IMR-90 (cell line): Measurements from ENCODE around the gene LTBP4. TPM values are rescaled to one million over a fixed set of nuclear protein-coding genes. Genes with fewer than 3 reads are reported as not detected.

Source experiments
- ATAC-seq: fragments of 200-7000 bp; cut with Tn5 transposase; 2 replicates; pipeline ENCODE4 v1.9.1; 2020; ENCODE audit warnings: low read depth, mild to moderate bottlenecking, moderate library complexity
- BruUV-seq: library from RNA; stranded (reverse); fragments of 400-500 nt; replicated peaks from 2 replicates; lab custom pipeline; 2021; lab: Mats Ljungman, UMichigan
- CTCF ChIA-PET: fragments of 300-600 bp; formaldehyde crosslinking; extraction: SDS; loops from one replicate; lab custom pipeline; 2021; ENCODE audit warnings: antibody characterized with exemption; lab: Yijun Ruan, JAX
- POLR2A ChIA-PET: fragments of 300-600 bp; sonication (Branson Sonifier 250); formaldehyde crosslinking; loops from one replicate; lab custom pipeline; 2022; ENCODE audit warnings: antibody characterized with exemption; ENCODE audit not compliant: unreplicated experiment; lab: Charles Lee
- DNase-seq: peaks from one replicate; pipeline ENCODE4 v3.0.0; 2013
- H2AFZ ChIP-seq: replicated peaks from 2 replicates; pipeline ENCODE3; 2013; ENCODE audit warnings: low read length, mild to moderate bottlenecking; ENCODE audit not compliant: poor library complexity
- H2AK5ac ChIP-seq: 2 replicates; pipeline ENCODE4 v1.6.1; 2013; ENCODE audit warnings: low read depth, low read length, inconsistent platforms
- H2AK9ac ChIP-seq: replicated peaks from 2 replicates; pipeline ENCODE3; 2013; ENCODE audit warnings: mild to moderate bottlenecking, low read depth, low read length, moderate library complexity; ENCODE audit not compliant: poor library complexity
- H2BK120ac ChIP-seq: 2 replicates; pipeline ENCODE4 v1.6.1; 2013; ENCODE audit warnings: low read depth, low read length, inconsistent platforms
- H2BK15ac ChIP-seq: 3 replicates; pipeline ENCODE4 v1.6.1; 2013; ENCODE audit warnings: low read depth, low read length, inconsistent platforms
- H2BK20ac ChIP-seq: 2 replicates; pipeline ENCODE4 v1.6.1; 2013; ENCODE audit warnings: low read depth, mild to moderate bottlenecking, inconsistent platforms, low read length, moderate library complexity
- H2BK5ac ChIP-seq: 2 replicates; pipeline ENCODE4 v1.6.1; 2013; ENCODE audit warnings: mild to moderate bottlenecking, low read depth, low read length, inconsistent platforms; ENCODE audit not compliant: poor library complexity, severe bottlenecking
- H3K14ac ChIP-seq: replicated peaks from 2 replicates; pipeline ENCODE4 v1.6.1; 2013; ENCODE audit warnings: low read depth, low read length, inconsistent platforms
- H3K18ac ChIP-seq: 2 replicates; pipeline ENCODE4 v1.6.1; 2013; ENCODE audit warnings: low read depth, low read length, control low read depth
- H3K23ac ChIP-seq: 2 replicates; pipeline ENCODE4 v1.6.1; 2013; ENCODE audit warnings: low read depth, low read length, inconsistent platforms
- H3K27ac ChIP-seq: 2 replicates; pipeline ENCODE4 v1.5.1; 2013; ENCODE audit warnings: mild to moderate bottlenecking, control low read depth, low read length; ENCODE audit not compliant: insufficient read depth
- H3K27me3 ChIP-seq: 2 replicates; pipeline ENCODE4 v1.6.1; 2013; ENCODE audit warnings: low read length; ENCODE audit not compliant: control insufficient read depth, insufficient read depth
- H3K36me3 ChIP-seq: 2 replicates; pipeline ENCODE4 v1.6.1; 2013; ENCODE audit warnings: low read length, mixed read lengths; ENCODE audit not compliant: control insufficient read depth, insufficient read depth
- H3K4ac ChIP-seq: 2 replicates; pipeline ENCODE4 v1.6.1; 2013; ENCODE audit warnings: low read depth, low read length, inconsistent platforms
- H3K4me1 ChIP-seq: 2 replicates; pipeline ENCODE4 v1.6.1; 2013; ENCODE audit warnings: low read length, mixed read lengths; ENCODE audit not compliant: control insufficient read depth, insufficient read depth
- H3K4me2 ChIP-seq: 2 replicates; pipeline ENCODE4 v1.6.1; 2013; ENCODE audit warnings: low read depth, mild to moderate bottlenecking, control low read depth, low read length, moderate library complexity
- H3K4me3 ChIP-seq: 2 replicates; pipeline ENCODE4 v1.5.1; 2013; ENCODE audit warnings: low read depth, mild to moderate bottlenecking, control low read depth, low read length, moderate library complexity; ENCODE audit not compliant: insufficient read depth
- H3K56ac ChIP-seq: 2 replicates; pipeline ENCODE4 v1.6.1; 2013; ENCODE audit warnings: low read length, inconsistent platforms; ENCODE audit not compliant: insufficient read depth; ENCODE audit errors: extremely low read depth
- H3K79me1 ChIP-seq, 2 experiments: 2 replicates each; pipeline ENCODE4 v1.6.1; 2013; ENCODE audit warnings: low read length in 2 of 2, inconsistent platforms in 1 of 2, low read depth in 1 of 2
- H3K9ac ChIP-seq: 2 replicates; pipeline ENCODE4 v1.6.1; 2013; ENCODE audit warnings: low read depth, low read length, control low read depth
- H3K9me1 ChIP-seq: 2 replicates; pipeline ENCODE4 v1.6.1; 2013; ENCODE audit warnings: low read length, inconsistent platforms; ENCODE audit not compliant: insufficient read depth
- H3K9me3 ChIP-seq: 2 replicates; pipeline ENCODE4 v1.6.1; 2013; ENCODE audit warnings: low read length; ENCODE audit not compliant: control insufficient read depth, insufficient read depth
- H4K20me1 ChIP-seq: 2 replicates; pipeline ENCODE4 v1.6.1; 2013; ENCODE audit warnings: low read length, inconsistent platforms; ENCODE audit not compliant: insufficient read depth
- H4K5ac ChIP-seq: 2 replicates; pipeline ENCODE4 v1.6.1; 2013; ENCODE audit warnings: mild to moderate bottlenecking, low read depth, low read length, control low read depth
- H4K8ac ChIP-seq, 2 experiments: 2 replicates each; pipeline ENCODE4 v1.6.1; 2013; ENCODE audit warnings: low read depth in 2 of 2, low read length in 2 of 2, control low read depth in 1 of 2, inconsistent platforms in 1 of 2
- H4K91ac ChIP-seq: 2 replicates; pipeline ENCODE4 v1.6.1; 2013; ENCODE audit warnings: low read depth, low read length, inconsistent platforms; ENCODE audit not compliant: insufficient read depth
- CHD1 ChIP-seq: IDR thresholded peaks from 2 replicates; pipeline ENCODE4 v1.6.1; 2012; ENCODE audit warnings: low read depth, low read length, improper control_type of control experiment
- ELK1 ChIP-seq: fragments of 150-350 bp; IDR thresholded peaks from 2 replicates; pipeline ENCODE4 v1.6.1; 2016; ENCODE audit warnings: low read depth, mild to moderate bottlenecking, low read length, moderate library complexity, borderline replicate concordance
- MAFK ChIP-seq: IDR thresholded peaks from 2 replicates; pipeline ENCODE4 v1.6.1; 2012; ENCODE audit warnings: low read depth, low read length, improper control_type of control experiment
- MAZ ChIP-seq: IDR thresholded peaks from 2 replicates; pipeline ENCODE4 v1.6.1; 2012; ENCODE audit warnings: low read depth, mild to moderate bottlenecking, low read length, improper control_type of control experiment, moderate library complexity, borderline replicate concordance
- SMC3 ChIP-seq: fragments of 150-350 bp; IDR thresholded peaks from 2 replicates; pipeline ENCODE4 v1.6.1; 2016; ENCODE audit warnings: low read depth, mild to moderate bottlenecking, antibody characterized with exemption, low read length, moderate library complexity
- WGBS, 2 experiments: methylation state at CpG; one replicate each; pipeline versions ENCODE4 v1.1.5 to v1.1.7; 2013; ENCODE audit warnings: missing lambda C conversion rate in 2 of 2; ENCODE audit not compliant: insufficient read length in 1 of 2; ENCODE audit errors: extremely low coverage in 2 of 2; 5-methylcytosine and 5-hydroxymethylcytosine counted together
- dilution Hi-C: fragments of 300-500 bp; cut with HindIII; formaldehyde crosslinking; loops from one replicate; pipeline ENCODE4 v1.14.3; 2018; ENCODE audit warnings: low sequenced_read_pairs; ENCODE audit not compliant: unreplicated experiment
- in situ Hi-C: fragments of 300-500 bp; cut with MboI; formaldehyde crosslinking; loops from 3 replicates; pipeline ENCODE4 v1.14.3; 2019; ENCODE audit warnings: low sequenced_read_pairs, inconsistent platforms, mixed read lengths
- intact Hi-C: fragments of 100-400 bp; cut with micrococcal nuclease; formaldehyde crosslinking; loops from 2 replicates; pipeline ENCODE4 v1.10.0; 2022
- polyA plus RNA-seq, 3 experiments: library from polyadenylated mRNA; depleted of rRNA; stranded (reverse); fragments of >200 nt; gene quantifications; 2 replicates each; pipeline ENCODE4 v1.2.3, GENCODE V29; 2012; ENCODE audit warnings: low replicate concordance in 1 of 3
- total RNA-seq: library from RNA; depleted of rRNA; stranded (reverse); fragments of >200 nt; gene quantifications from 2 replicates; pipeline ENCODE4 v1.2.3, GENCODE V29; 2012

LTBP4 gene
- total and polyA plus RNA-seq, 2 of the 4 experiments (the other 2 are of a cell fraction) = 14.7 to 70.3 TPM

GRCh38 chr19:40617961-40618360 lies 16.8 kb downstream of the LTBP4 start:
- H3K14ac ChIP-seq = no peak overlapping the region
- H2AK5ac ChIP-seq = no peak overlapping the region
- H3K79me1 ChIP-seq = peaks cover 4 to 28% of the 10 kb centered on the region in 2 experiments
- DNase-seq = no peak
- no peak overlapping the region for H2BK15ac ChIP-seq
- POLR2A ChIA-PET = no interaction called here
- no peak overlapping the region for H4K8ac ChIP-seq
- peaks cover 9% of the 10 kb centered on the region for H3K9me1 ChIP-seq
- no peak for ATAC-seq
- no CpG with 5 or more reads among the region's 4 CpGs for WGBS, 2 experiments
- no peak overlapping the region for H3K18ac ChIP-seq
- no TSS peak for BruUV-seq
- H3K36me3 ChIP-seq = peaks cover 53% of the 10 kb centered on the region
- CTCF ChIA-PET = interaction anchor here (0.6 kb wide), 1 partner anchor 878 kb away, joined by 4 read pairs; no protein-coding TSS in a partner anchor
- H3K4ac ChIP-seq = no peak overlapping the region
- no peak overlapping the region for H3K4me3 ChIP-seq
- H4K91ac ChIP-seq = no peak overlapping the region
- intact Hi-C loops (no loop called here), dilution Hi-C loops (no loop called here), in situ Hi-C loops (no loop called here)
- no peak overlapping the region for H2BK5ac ChIP-seq
- no peak overlapping the region for H2BK20ac ChIP-seq
- peaks cover 3% of the 10 kb centered on the region; the same call in 1 of the 2 replicates for H4K20me1 ChIP-seq
- H3K9me3 ChIP-seq = no peaks in the 10 kb centered on the region
- no peak overlapping the region for H3K4me2 ChIP-seq
- no peak overlapping the region for H2BK120ac ChIP-seq
- no peak overlapping the region for H3K27ac ChIP-seq
- H3K23ac ChIP-seq = no peak overlapping the region
- TF ChIP-seq SMC3 (no peak), MAFK (no peak), MAZ (no peak), ELK1 (no peak), CHD1 (no peak)
- no peak overlapping the region for H4K5ac ChIP-seq
- H3K27me3 ChIP-seq = no peaks in the 10 kb centered on the region
- no peak overlapping the region for H2AFZ ChIP-seq
- H2AK9ac ChIP-seq = no peak overlapping the region
- H3K4me1 ChIP-seq = peaks cover 17% of the 10 kb centered on the region; the same call in 1 of the 2 replicates
- no peak overlapping the region for H3K56ac ChIP-seq
- H3K9ac ChIP-seq = no peak overlapping the region
